Activated naive CD8-positive, alpha-beta T cell treated with anti-CD3 and anti-CD28 coated beads, Interleukin-2, amount 10 ng/mL, durations not matched to agents 7 days and 5 days (primary cell): ENCODE data around the gene TBX1. TPM values are rescaled to one million over a fixed set of nuclear protein-coding genes. Genes with fewer than 3 reads are reported as not detected.
A peak's percentile ranks its signal among the peaks of the same experiment; 100 is the strongest.
"Not testable (repeated sequence)": the region's sequence is repeated elsewhere in the genome, so short reads cannot be mapped to it uniquely, and the experiment has no call there.

Experiments
- ATAC-seq: fragments of 150-1000 bp; cut with Tn5 transposase; one replicate; pipeline ENCODE4 v1.10.0; 2021; ENCODE audit warnings: low read depth, moderate library complexity
- POLR2A ChIA-PET: fragments of 350-600 bp; sonication (Branson Sonifier 250); formaldehyde crosslinking; loops from one replicate; lab custom pipeline; 2021; ENCODE audit warnings: antibody characterized with exemption; lab: Charles Lee
- DNase-seq: peaks from one replicate; pipeline ENCODE4 v3.0.0; 2021
- H3K27ac Mint-ChIP-seq: one replicate; pipeline ENCODE4 v1.8.0; 2022; ENCODE audit warnings: mild to moderate bottlenecking, mixed read lengths
- H3K27me3 Mint-ChIP-seq: one replicate; pipeline ENCODE4 v1.8.0; 2022; ENCODE audit warnings: mild to moderate bottlenecking, moderate library complexity, mixed read lengths
- H3K36me3 Mint-ChIP-seq: one replicate; pipeline ENCODE4 v1.8.0; 2021; ENCODE audit warnings: mild to moderate bottlenecking, mixed read lengths
- H3K4me1 Mint-ChIP-seq: one replicate; pipeline ENCODE4 v1.8.0; 2021; ENCODE audit warnings: mixed read lengths
- H3K4me3 Mint-ChIP-seq: one replicate; pipeline ENCODE4 v1.8.0; 2022; ENCODE audit warnings: mild to moderate bottlenecking, moderate library complexity, mixed read lengths
- H3K9me3 Mint-ChIP-seq: one replicate; pipeline ENCODE4 v1.8.0; 2021; ENCODE audit warnings: mixed read lengths
- total RNA-seq, 2 experiments: library from RNA; stranded (reverse); gene quantifications; one replicate each; pipeline ENCODE4 v1.2.3, GENCODE V29; 2021

The TBX1 gene
- total RNA-seq, 2 experiments from 2014 or later, result 0.37 to 0.47 TPM

DNA sequence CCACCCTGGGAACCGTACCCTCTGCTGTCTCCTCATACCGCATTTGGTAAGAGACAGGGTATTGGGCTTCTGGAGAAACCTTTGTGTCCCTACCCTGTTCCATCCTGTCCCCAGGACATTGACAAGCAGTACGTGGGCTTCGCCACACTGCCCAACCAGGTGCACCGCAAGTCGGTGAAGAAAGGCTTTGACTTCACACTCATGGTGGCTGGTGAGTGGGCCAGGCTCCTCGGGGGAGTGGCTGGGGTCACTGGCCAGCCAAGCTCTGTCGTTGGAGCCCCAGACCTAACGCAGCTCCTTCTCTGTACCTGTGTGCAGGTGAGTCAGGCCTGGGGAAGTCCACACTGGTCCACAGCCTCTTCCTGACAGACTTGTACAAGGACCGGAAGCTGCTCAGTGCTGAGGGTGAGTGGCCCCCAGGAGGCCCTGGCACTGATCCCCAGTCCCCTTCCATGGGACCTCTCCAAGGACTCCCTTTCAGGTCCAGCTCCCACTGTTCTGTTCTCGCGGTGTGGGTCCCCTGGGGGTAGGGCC, 41.0 kb upstream of the TBX1 start:
- DNase-seq (no peak), ATAC-seq (no peak)
- peak overlapping the region; percentile 65 for H3K4me3 Mint-ChIP-seq
- H3K9me3 Mint-ChIP-seq, result no peaks in the 10 kb centered on the region
- H3K27ac Mint-ChIP-seq, result peak overlapping the region; percentile 16
- H3K36me3 Mint-ChIP-seq, result no peaks in the 10 kb centered on the region
- H3K4me1 Mint-ChIP-seq, result peaks cover 4% of the 10 kb centered on the region
- POLR2A ChIA-PET, result no interaction called here
- peaks cover 38% of the 10 kb centered on the region for H3K27me3 Mint-ChIP-seq

DNA sequence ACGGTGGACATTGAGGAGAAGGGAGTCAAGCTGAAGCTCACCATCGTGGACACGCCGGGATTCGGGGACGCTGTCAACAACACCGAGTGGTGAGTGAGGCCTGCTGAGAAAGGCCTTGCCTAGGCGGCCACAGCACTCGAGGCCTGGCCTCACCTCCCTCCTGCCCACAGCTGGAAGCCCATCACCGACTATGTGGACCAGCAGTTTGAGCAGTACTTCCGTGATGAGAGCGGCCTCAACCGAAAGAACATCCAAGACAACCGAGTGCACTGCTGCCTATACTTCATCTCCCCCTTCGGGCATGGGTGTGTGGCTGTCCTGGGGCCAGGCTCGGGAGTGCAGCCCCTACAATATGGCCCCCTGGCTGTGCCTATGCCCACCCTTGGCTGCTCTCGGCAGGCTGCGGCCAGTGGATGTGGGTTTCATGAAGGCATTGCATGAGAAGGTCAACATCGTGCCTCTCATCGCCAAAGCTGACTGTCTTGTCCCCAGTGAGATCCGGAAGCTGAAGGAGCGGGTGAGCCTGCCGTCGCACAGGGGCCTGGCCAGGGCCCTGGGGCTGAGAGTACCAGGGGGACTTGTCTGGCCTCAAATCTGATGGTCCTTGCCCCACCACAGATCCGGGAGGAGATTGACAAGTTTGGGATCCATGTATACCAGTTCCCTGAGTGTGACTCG, 40.3 kb upstream of the TBX1 start:
- ATAC-seq (no peak), DNase-seq (no peak)
- Mint-ChIP-seq H3K4me1 (peaks cover 7% of the 10 kb centered on the region), H3K27me3 (peaks cover 43% of the 10 kb centered on the region), H3K36me3 (no peaks in the 10 kb centered on the region), H3K9me3 (no peaks in the 10 kb centered on the region), H3K4me3 (no peak overlapping the region), H3K27ac (no peak overlapping the region)
- POLR2A ChIA-PET, result no interaction called here

DNA sequence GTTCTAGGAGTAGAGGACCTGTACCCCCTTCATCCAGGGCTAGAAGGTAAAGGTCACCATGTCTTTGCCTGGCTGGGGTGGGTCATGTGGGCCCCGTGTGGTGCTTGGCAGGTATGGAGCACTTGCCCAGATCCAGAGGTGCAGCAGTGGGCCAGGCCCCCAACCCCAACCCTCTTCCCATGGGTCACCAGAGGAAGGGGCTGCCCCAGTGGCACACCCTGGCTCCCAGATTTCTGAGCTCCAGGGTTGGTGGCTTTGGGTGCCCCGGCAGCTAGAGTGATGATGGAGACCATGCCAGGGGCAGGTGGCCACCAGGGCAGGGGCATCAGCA, 39.6 kb upstream of the TBX1 start:
- Mint-ChIP-seq H3K4me3 (no peak overlapping the region), H3K36me3 (no peaks in the 10 kb centered on the region), H3K27me3 (peaks cover 41% of the 10 kb centered on the region), H3K9me3 (no peaks in the 10 kb centered on the region), H3K27ac (no peak overlapping the region), H3K4me1 (peaks cover 7% of the 10 kb centered on the region)
- ATAC-seq (no peak), DNase-seq (no peak)
- POLR2A ChIA-PET, result no interaction called here

DNA sequence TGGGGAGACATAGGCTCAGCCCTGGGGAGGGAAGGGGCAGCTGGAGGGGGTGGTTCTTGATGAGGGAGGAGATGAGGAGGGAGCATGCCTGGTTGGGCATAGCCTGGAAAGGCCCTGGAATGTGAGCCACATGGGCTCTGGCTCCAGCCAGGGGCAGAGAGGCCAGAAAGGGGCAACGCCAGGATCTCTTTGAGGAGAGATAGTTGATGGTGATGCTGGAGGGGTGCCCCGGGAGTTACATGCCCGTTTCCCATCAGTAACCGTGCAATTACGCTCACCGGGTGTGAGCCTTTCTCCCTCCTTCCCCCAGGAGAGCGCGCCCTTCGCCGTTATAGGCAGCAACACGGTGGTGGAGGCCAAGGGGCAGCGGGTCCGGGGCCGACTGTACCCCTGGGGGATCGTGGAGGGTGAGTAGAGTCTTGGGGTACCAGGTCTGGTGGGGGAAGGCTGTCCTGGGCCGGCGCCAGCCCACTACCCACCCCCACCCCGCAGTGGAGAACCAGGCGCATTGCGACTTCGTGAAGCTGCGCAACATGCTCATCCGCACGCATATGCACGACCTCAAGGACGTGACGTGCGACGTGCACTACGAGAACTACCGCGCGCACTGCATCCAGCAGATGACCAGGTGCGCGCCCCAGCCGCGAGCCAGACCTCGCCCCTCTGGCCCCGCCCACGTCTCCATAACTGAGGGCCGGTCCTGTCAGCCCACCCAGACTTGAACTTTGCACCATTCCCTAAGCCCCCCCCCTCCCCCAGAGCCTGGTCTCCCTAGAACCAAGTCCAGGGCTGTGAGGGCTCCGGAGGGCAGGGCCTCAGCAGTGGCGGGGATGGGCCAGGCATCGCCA, 39.0 kb upstream of the TBX1 start:
- Mint-ChIP-seq H3K4me1 (peaks cover 7% of the 10 kb centered on the region), H3K9me3 (no peaks in the 10 kb centered on the region), H3K36me3 (no peaks in the 10 kb centered on the region), H3K4me3 (no peak overlapping the region), H3K27ac (no peak overlapping the region), H3K27me3 (peaks cover 41% of the 10 kb centered on the region)
- ATAC-seq, result no peak
- DNase-seq, result no peak
- POLR2A ChIA-PET, result no interaction called here

DNA sequence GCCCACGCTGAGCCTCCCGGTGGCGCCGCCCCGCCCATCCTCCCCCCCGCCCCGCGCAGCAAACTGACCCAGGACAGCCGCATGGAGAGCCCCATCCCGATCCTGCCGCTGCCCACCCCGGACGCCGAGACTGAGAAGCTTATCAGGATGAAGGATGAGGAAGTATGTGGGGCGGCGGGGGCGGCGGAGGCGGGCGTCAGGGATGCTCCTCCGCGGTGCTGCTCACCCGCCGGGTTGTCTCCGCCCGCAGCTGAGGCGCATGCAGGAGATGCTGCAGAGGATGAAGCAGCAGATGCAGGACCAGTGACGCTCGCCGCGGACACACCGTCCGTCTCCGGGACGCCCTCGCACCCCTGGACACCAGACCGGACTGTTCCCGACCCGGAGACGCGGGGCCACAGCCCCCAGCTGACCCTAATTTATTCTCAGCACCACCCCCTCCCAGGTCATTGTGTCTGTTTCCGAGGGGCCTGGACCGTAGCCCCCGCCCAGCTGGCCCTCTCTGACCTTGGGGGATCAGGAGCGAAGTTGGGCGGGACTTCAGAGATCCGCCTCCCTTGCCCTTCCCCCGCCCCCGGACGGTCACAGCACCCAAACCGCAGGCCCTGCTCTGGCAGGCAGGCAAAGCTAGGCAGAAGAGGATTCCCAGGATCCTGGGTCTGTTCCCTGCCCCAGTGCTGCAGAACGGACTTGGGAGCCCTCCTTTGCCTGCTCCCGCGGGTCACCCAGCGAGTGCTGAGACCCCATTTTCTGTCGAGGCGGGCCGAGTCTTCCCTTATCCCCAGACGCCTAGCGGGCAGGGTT, 38.2 kb upstream of the TBX1 start:
- peaks cover 41% of the 10 kb centered on the region for H3K27me3 Mint-ChIP-seq
- POLR2A ChIA-PET, result no interaction called here
- H3K27ac Mint-ChIP-seq, result no peak overlapping the region
- DNase-seq (no peak), ATAC-seq (no peak)
- H3K4me1 Mint-ChIP-seq, result peaks cover 7% of the 10 kb centered on the region
- no peaks in the 10 kb centered on the region for H3K9me3 Mint-ChIP-seq
- H3K36me3 Mint-ChIP-seq, result no peaks in the 10 kb centered on the region
- H3K4me3 Mint-ChIP-seq, result no peak overlapping the region

DNA sequence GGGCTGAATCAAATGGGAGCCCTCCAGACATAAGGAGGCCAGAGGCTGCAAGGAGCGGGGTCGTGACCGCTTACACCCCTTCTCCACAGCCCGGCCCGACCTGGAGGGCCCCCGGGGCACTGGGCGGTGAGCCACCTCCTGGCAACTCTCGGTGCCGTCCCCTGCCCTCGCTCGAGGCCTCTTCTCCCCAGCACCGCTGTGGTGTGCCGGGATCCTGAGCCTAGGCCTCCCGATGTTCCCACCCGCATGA, 37.7 kb upstream of the TBX1 start:
- Mint-ChIP-seq H3K27me3 (peaks cover 38% of the 10 kb centered on the region), H3K9me3 (no peaks in the 10 kb centered on the region), H3K4me3 (no peak overlapping the region), H3K36me3 (no peaks in the 10 kb centered on the region), H3K4me1 (peaks cover 5% of the 10 kb centered on the region), H3K27ac (no peak overlapping the region)
- DNase-seq (no peak), ATAC-seq (no peak)
- POLR2A ChIA-PET, result no interaction called here

DNA sequence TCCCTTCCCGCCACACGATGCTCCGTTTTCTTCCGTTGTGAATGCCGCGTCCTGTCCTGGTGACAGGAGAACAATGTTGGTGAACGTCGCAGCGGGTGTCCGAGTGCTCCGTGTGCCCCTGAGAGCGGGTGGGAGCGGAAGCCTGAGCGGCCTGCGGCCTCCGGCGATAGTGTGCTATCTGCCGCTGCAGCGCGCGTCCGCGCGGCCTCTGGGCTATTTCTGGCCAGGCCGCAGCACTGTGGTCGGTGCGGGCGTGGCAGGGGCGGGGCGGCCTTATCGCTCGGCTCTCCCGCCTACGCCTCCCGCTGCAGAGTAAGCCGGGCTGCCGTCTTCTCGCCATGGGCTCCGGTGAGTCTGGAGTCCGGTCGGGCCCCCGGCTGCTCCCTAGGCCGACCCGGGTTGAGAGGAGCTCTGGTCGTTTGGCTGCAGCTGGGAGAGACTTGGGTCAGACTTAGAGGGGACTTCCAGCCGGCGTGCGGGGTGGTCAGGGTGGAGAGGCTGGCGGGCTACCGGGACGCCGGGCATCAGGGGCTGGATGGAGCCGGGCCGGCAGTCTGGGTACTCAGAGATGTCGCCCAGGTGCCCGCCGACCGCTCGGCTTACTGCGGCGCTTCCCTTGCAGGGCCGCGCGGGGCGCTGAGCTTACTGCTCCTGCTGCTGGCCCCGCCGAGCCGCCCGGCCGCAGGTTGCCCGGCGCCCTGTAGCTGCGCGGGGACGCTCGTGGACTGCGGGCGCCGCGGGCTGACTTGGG, 37.2 kb upstream of the TBX1 start, which contains the start of gene GP1BB:
TSS of gene GP1BB (plus strand) at position 308 of the 751 bp plus-strand sequence. CDS start at position 339, 31 bp downstream.
- Mint-ChIP-seq H3K36me3 (no peaks in the 10 kb centered on the region), H3K27ac (no peak within 1 kb of the TSS), H3K4me3 (peak within 1 kb of the TSS; percentile 47), H3K4me1 (peaks cover 5% of the 10 kb centered on the region), H3K9me3 (no peaks in the 10 kb centered on the region), H3K27me3 (peaks cover 38% of the 10 kb centered on the region)
- peak; percentile 56 for ATAC-seq
- DNase-seq, result peak; percentile 63
- POLR2A ChIA-PET, result interaction anchor here (1.0 kb wide), 1 partner anchor 45 kb away, joined by 3 read pairs; no protein-coding TSS in a partner anchor

DNA sequence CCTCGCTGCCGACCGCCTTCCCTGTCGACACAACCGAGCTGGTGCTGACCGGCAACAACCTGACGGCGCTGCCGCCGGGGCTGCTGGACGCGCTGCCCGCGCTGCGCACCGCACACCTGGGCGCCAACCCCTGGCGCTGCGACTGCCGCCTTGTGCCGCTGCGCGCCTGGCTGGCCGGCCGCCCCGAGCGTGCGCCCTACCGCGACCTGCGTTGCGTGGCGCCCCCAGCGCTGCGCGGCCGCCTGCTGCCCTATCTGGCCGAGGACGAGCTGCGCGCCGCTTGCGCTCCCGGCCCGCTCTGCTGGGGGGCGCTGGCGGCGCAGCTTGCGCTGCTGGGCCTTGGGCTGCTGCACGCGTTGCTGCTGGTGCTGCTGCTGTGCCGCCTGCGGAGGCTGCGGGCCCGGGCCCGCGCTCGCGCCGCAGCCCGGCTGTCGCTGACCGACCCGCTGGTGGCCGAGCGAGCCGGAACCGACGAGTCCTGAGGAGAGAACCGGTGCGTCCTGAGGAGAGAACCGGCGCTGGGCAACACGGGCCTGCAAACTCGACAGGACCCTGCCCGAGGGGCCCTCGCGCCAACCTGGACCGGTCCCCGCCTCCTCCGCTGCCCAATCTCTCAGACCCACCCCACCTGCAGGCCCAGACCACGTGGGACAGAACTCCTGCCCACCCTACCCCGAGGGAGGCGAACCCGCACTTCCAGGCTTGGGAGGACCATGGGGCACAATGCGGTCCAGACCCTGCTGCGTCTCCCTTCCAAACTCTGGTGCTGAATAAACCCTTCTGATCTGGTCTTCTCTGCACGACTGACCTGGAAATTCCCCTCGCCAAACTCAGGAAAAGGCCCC, 36.4 kb upstream of the TBX1 start:
- POLR2A ChIA-PET, result interaction anchor here (1.0 kb wide), 1 partner anchor 46 kb away, joined by 3 read pairs; no protein-coding TSS in a partner anchor
- peak; percentile 63 for DNase-seq
- Mint-ChIP-seq H3K4me1 (peaks cover 5% of the 10 kb centered on the region), H3K4me3 (peak overlapping the region; percentile 22), H3K36me3 (no peaks in the 10 kb centered on the region), H3K27ac (no peak overlapping the region), H3K27me3 (peaks cover 37% of the 10 kb centered on the region), H3K9me3 (no peaks in the 10 kb centered on the region)
- peak; percentile 69 for ATAC-seq

DNA sequence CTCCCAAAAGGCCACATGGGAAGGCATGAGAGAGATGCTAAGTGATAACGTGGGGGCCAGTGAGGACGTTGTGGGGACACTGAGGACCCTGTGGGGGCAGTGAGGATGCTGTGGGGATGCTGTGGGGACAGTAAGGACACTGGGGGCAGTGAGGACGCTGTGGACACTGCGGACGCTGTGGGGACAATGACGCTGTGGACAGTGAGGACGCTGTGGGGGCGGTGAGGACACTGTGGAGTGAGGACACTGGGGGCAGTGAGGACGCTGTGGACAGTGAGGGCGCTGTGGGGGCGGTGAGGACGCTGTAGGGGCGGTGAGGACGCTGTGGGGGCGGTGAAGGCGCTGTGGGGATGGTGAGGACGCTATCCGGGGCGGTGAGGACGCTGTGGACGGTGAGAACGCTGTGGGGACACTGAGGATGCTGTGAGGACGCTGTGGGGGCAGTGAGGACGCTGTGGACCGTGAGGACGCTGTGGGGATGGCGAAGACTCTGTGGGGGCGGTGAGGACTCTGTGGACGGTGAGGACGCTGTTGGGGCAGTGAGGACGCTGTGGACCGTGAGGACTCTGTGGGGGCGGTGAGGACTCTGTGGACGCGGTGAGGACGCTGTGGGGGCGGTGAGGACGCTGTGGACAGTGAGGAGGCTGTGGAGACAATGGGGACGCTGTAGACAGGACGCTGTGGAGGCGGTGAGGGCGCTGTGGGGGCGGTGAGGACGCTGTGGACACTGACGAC, 35.5 kb upstream of the TBX1 start:
- POLR2A ChIA-PET, result no interaction called here
- H3K4me3 Mint-ChIP-seq, result peak overlapping the region; percentile 22
- ATAC-seq, result no peak

DNA sequence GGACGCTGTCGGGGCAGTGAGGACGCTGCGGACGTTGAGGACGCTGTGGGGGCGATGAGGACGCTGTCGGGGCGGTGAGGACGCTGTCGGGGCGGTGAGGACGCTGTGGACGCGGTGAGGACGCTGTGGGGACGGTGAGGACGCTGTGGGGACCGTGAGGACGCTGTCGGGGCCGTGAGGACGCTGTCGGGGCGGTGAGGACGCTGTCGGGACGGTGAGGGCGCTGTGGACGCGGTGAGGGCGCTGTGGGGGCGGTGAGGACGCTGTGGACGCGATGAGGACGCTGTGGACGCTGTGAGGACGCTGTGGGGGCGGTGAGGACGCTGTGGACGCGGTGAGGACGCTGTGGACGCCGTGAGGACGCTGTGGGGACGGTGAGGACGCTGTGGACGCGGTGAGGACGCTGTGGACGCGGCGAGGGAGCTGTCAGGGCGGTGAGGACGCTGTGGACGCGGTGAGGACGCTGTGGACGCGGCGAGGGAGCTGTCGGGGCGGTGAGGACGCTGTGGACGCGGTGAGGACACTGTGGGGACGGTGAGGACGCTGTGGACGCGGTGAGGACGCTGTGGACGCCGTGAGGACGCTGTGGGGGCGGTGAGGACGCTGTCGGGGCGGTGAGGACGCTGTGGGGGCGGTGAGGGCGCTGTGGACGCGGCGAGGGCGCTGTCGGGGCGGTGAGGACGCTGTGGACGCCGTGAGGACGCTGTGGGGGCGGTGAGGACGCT, 34.4 kb upstream of the TBX1 start:
- H3K36me3 Mint-ChIP-seq, DNase-seq, ATAC-seq, POLR2A ChIA-PET, H3K9me3 Mint-ChIP-seq, H3K27ac Mint-ChIP-seq, H3K4me1 Mint-ChIP-seq, H3K4me3 Mint-ChIP-seq: not testable (repeated sequence)
- H3K27me3 Mint-ChIP-seq, result peaks cover 23% of the 10 kb centered on the region

More for the DNA sequence above, 35.5 kb upstream of the TBX1 start:
- Mint-ChIP-seq H3K9me3 (no peaks in the 10 kb centered on the region), H3K27me3 (peaks cover 30% of the 10 kb centered on the region), H3K4me1 (peaks cover 5% of the 10 kb centered on the region), H3K36me3 (no peaks in the 10 kb centered on the region), H3K27ac (peak overlapping the region; percentile 43)
- no peak for DNase-seq
